Measurements from ENCODE around the gene LZTR1.

Gene LZTR1

DNA sequence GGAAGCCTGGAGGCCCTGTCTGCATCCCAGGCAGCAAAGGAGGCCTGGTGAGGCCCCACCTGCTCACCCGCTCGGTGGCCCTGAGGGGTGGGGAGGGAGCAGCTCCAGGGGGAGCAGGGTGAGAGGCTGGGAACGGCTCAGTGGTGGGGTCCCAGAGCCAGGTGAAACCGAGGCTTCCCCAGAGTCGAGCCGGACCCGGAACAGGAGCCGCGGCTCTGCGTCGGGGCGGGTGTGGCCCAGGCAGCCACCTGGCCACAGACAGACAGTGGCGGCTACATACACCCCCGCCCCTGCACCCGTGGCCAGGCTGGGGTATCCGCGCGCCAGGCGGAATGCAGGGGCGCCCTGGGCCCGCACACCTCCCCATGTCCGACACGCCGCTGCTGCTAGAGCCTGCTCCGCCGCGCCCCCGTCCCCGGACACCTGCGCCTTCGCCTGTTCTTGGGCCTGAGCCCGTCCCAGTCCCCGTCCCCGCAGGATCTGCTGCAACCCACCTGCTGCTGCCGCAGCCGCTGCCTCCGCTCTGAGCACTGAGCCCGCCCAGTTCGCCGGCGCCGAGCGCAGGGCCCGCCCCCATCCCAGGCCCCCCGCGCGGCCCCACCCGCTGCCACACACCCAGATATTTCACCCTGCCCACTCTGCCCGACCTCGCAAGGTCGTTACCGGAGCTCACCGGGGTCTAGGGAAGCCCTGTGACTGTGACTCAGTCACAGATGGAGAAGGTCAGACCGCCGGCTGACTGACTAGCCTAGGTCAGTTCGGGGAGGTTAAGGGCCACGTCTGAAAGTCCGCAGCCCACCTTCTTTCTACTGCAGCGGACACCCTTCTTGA, 50.2 kb downstream of the LZTR1 start, which contains the start of gene SLC7A4:
TSS of gene SLC7A4 (minus strand) at position 525 of the 831 bp plus-strand sequence. CDS start 749 bp downstream, outside the sequence.
- Histone ChIP-seq H3K18ac (ENCODE audit: low read length) (peak within 1 kb of the TSS; percentile 62), H2BK5ac (ENCODE audit: low read depth, low read length, poor library complexity) (peak within 1 kb of the TSS; percentile 80), H4K91ac (ENCODE audit: low read depth, low read length) (peak within 1 kb of the TSS; percentile 80), H3K9me3 (ENCODE audit: insufficient read depth, low read depth, low read length) (no peaks in the 10 kb centered on the region), H3K4me2 (ENCODE audit: low read length) (peak within 1 kb of the TSS; percentile 83), H3K79me1 (ENCODE audit: low read length) (peaks cover 20% of the 10 kb centered on the region), H3K4me3 (ENCODE audit: low read depth, low read length) (peak within 1 kb of the TSS; percentile 52), H3K23ac (ENCODE audit: low read length) (no peak within 1 kb of the TSS), H4K8ac (ENCODE audit: low read depth, low read length) (peak within 1 kb of the TSS; percentile 52), H2BK120ac (ENCODE audit: insufficient read depth, low read length, poor library complexity) (peak within 1 kb of the TSS; percentile 85), H3K4ac (ENCODE audit: low read depth, low read length) (peak within 1 kb of the TSS; percentile 53), H2AK5ac (ENCODE audit: low read length) (peak within 1 kb of the TSS; percentile 80), H4K12ac (ENCODE audit: low read depth, low read length) (no peak within 1 kb of the TSS), H3K79me2 (ENCODE audit: control insufficient read depth, insufficient read depth, low read length, poor library complexity) (peaks cover 2% of the 10 kb centered on the region), H3K27me3 (ENCODE audit: insufficient read depth, low read length) (no peaks in the 10 kb centered on the region), H3K36me3 (ENCODE audit: control insufficient read depth in 1 of 2, insufficient read depth in 2 of 2, low read length in 2 of 2) (no peaks in the 10 kb centered on the region), H2AFZ (ENCODE audit: insufficient read depth, low read length, poor library complexity) (peak within 1 kb of the TSS; percentile 32), H3K27ac (ENCODE audit: low read depth, low read length) (peak within 1 kb of the TSS; percentile 84), H3K9ac (ENCODE audit: low read length) (no peak within 1 kb of the TSS), H2BK12ac (ENCODE audit: low read length) (peak within 1 kb of the TSS; percentile 78), H3K14ac (ENCODE audit: low read length) (peak within 1 kb of the TSS; percentile 82), H3K4me1 (ENCODE audit: control insufficient read depth in 1 of 2, insufficient read depth in 2 of 2, low read length in 2 of 2) (peaks cover 37 to 40% of the 10 kb centered on the region in 2 experiments)
- no CpG with 5 or more reads among the region's 59 CpGs for WGBS (ENCODE audit: extremely low coverage, insufficient coverage, insufficient read length)
- DNase-seq: peak in 1 of 2 donors; percentile 18

DNA sequence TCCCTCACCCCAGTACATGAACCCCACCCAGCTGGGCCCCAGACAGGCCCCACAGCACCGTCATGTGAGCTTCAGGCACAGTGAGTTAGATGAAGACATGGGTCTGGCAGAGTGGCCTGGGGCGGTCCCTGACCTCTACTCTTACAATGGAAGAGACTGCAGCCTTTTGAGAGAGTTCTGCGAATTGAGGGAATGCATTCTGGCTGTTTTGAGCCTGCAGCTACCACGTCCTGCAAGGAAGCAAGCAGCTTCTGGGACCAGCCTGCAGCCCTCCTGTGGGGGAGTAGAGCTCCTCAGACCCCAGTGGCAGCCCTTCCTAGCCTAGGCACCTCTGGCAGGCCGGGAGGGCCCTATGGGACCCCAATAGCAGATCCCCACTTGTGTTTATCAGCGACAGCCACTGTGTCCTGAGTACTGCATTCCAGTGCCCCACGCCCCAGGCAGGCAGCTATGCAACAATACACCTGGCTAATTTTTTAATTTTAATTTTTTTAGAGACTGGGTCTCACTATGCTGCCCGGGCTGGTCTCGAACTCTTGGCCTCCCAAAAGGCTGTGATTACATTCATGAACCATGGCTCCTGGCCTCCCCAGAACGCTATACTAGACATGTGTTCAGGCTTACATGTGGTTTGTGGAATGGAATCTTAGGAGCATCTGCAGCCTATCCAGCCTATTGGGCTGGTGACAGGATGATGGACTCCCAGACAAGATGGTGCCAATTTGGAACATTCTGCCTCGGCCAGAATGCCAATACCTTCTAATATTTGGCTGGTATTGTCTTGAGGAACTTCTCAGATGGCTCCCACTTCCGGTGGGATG, 51.0 kb downstream of the LZTR1 start:
- H3K79me1 ChIP-seq (ENCODE audit: low read length): peaks cover 21% of the 10 kb centered on the region
- peak overlapping the region; percentile 53 for H3K4ac ChIP-seq (ENCODE audit: low read depth, low read length)
- peak overlapping the region; percentile 52 for H4K8ac ChIP-seq (ENCODE audit: low read depth, low read length)
- H2BK120ac ChIP-seq (ENCODE audit: insufficient read depth, low read length, poor library complexity): peak overlapping the region; percentile 85
- H3K9ac ChIP-seq (ENCODE audit: low read length): no peak overlapping the region
- peak overlapping the region; percentile 82 for H3K14ac ChIP-seq (ENCODE audit: low read length)
- peak overlapping the region; percentile 83 for H3K4me2 ChIP-seq (ENCODE audit: low read length)
- no peaks in the 10 kb centered on the region for H3K9me3 ChIP-seq (ENCODE audit: insufficient read depth, low read depth, low read length)
- H2AFZ ChIP-seq (ENCODE audit: insufficient read depth, low read length, poor library complexity): peak overlapping the region; percentile 32
- peak overlapping the region; percentile 80 for H4K91ac ChIP-seq (ENCODE audit: low read depth, low read length)
- no peak overlapping the region for H3K23ac ChIP-seq (ENCODE audit: low read length)
- peak overlapping the region; percentile 62 for H3K18ac ChIP-seq (ENCODE audit: low read length)
- H2AK5ac ChIP-seq (ENCODE audit: low read length): peak overlapping the region; percentile 80
- peak overlapping the region; percentile 80 for H2BK5ac ChIP-seq (ENCODE audit: low read depth, low read length, poor library complexity)
- peak overlapping the region; percentile 52 for H3K4me3 ChIP-seq (ENCODE audit: low read depth, low read length)
- H2BK12ac ChIP-seq (ENCODE audit: low read length): peak overlapping the region; percentile 78
- no CpG with 5 or more reads among the region's 12 CpGs for WGBS (ENCODE audit: extremely low coverage, insufficient coverage, insufficient read length)
- H3K4me1 ChIP-seq (ENCODE audit: control insufficient read depth in 1 of 2, insufficient read depth in 2 of 2, low read length in 2 of 2): peaks cover 37 to 39% of the 10 kb centered on the region in 2 experiments
- H4K12ac ChIP-seq (ENCODE audit: low read depth, low read length): no peak overlapping the region
- H3K36me3 ChIP-seq (ENCODE audit: control insufficient read depth in 1 of 2, insufficient read depth in 2 of 2, low read length in 2 of 2): no peaks in the 10 kb centered on the region
- H3K27me3 ChIP-seq (ENCODE audit: insufficient read depth, low read length): no peaks in the 10 kb centered on the region
- peaks cover 2% of the 10 kb centered on the region for H3K79me2 ChIP-seq (ENCODE audit: control insufficient read depth, insufficient read depth, low read length, poor library complexity)
- DNase-seq: peak; percentile 74 to 77
- H3K27ac ChIP-seq (ENCODE audit: low read depth, low read length): peak overlapping the region; percentile 84

DNA sequence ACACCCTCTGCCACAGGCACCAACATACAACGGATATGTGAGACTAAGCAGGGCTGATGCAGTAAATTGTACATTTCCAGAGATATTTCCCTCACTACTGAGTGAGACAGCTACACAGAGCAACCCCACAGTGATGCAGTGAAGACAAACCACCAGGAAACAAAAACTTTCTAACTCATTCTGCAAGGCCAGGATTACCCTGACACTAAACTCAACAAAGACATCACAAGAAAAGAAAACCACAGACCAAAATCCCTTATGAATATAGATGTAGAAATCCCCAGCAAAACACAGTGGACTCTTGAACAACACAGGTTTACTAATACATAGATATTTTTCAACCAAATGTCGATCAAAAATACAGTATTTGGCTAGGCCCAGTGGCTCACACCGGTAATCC, 51.8 kb downstream of the LZTR1 start:
- Histone ChIP-seq H3K4me1 (ENCODE audit: control insufficient read depth in 1 of 2, insufficient read depth in 2 of 2, low read length in 2 of 2) (peaks cover 41 to 42% of the 10 kb centered on the region in 2 experiments), H3K27ac (ENCODE audit: low read depth, low read length) (no peak overlapping the region), H3K9ac (ENCODE audit: low read length) (no peak overlapping the region), H3K36me3 (ENCODE audit: control insufficient read depth in 1 of 2, insufficient read depth in 2 of 2, low read length in 2 of 2) (no peaks in the 10 kb centered on the region), H3K4ac (ENCODE audit: low read depth, low read length) (peak overlapping the region; percentile 16), H2AK5ac (ENCODE audit: low read length) (peak overlapping the region; percentile 80), H2AFZ (ENCODE audit: insufficient read depth, low read length, poor library complexity) (no peak overlapping the region), H3K27me3 (ENCODE audit: insufficient read depth, low read length) (no peaks in the 10 kb centered on the region), H4K12ac (ENCODE audit: low read depth, low read length) (no peak overlapping the region), H2BK5ac (ENCODE audit: low read depth, low read length, poor library complexity) (peak overlapping the region; percentile 14), H3K18ac (ENCODE audit: low read length) (peak overlapping the region; percentile 48), H4K8ac (ENCODE audit: low read depth, low read length) (no peak overlapping the region), H2BK120ac (ENCODE audit: insufficient read depth, low read length, poor library complexity) (peak overlapping the region; percentile 70), H2BK12ac (ENCODE audit: low read length) (peak overlapping the region; percentile 78), H3K79me1 (ENCODE audit: low read length) (peaks cover 24% of the 10 kb centered on the region), H4K91ac (ENCODE audit: low read depth, low read length) (peak overlapping the region; percentile 74), H3K4me2 (ENCODE audit: low read length) (no peak overlapping the region), H3K9me3 (ENCODE audit: insufficient read depth, low read depth, low read length) (no peaks in the 10 kb centered on the region), H3K4me3 (ENCODE audit: low read depth, low read length) (no peak overlapping the region), H3K14ac (ENCODE audit: low read length) (peak overlapping the region; percentile 54), H3K79me2 (ENCODE audit: control insufficient read depth, insufficient read depth, low read length, poor library complexity) (peaks cover 2% of the 10 kb centered on the region), H3K23ac (ENCODE audit: low read length) (no peak overlapping the region)
- WGBS (ENCODE audit: extremely low coverage, insufficient coverage, insufficient read length): no CpG with 5 or more reads among the region's 3 CpGs
- no peak for DNase-seq

DNA sequence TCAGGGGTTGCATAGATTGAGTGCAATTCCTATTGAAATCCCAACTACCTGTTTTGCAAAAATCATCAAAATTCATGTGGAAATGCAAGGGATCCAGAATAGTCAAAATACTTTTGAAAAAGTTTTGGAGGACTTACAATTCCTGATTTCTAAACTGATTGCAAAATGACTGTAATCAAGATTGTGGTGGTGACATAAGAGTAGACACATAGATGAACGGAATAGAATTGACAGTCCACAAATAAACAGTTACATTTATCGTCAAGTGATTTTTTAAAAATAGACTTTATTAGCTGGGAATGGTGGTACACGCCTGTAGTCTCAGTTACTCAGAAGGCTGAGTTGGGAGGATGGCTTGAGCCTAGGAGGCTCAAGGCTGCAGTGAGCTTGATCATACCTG, 52.9 kb downstream of the LZTR1 start:
- H3K23ac ChIP-seq (ENCODE audit: low read length): no peak overlapping the region
- H3K18ac ChIP-seq (ENCODE audit: low read length): no peak overlapping the region
- no peak overlapping the region for H3K9ac ChIP-seq (ENCODE audit: low read length)
- peaks cover 27% of the 10 kb centered on the region for H3K79me1 ChIP-seq (ENCODE audit: low read length)
- H3K4me1 ChIP-seq (ENCODE audit: control insufficient read depth in 1 of 2, insufficient read depth in 2 of 2, low read length in 2 of 2): peaks cover 31 to 33% of the 10 kb centered on the region in 2 experiments
- WGBS (ENCODE audit: extremely low coverage, insufficient coverage, insufficient read length): no CpG with 5 or more reads among the region's 3 CpGs
- no peak overlapping the region for H4K91ac ChIP-seq (ENCODE audit: low read depth, low read length)
- no peak overlapping the region for H3K4me2 ChIP-seq (ENCODE audit: low read length)
- no peak overlapping the region for H4K8ac ChIP-seq (ENCODE audit: low read depth, low read length)
- no peak overlapping the region for H2BK120ac ChIP-seq (ENCODE audit: insufficient read depth, low read length, poor library complexity)
- no peak overlapping the region for H2BK12ac ChIP-seq (ENCODE audit: low read length)
- peaks cover 2% of the 10 kb centered on the region for H3K79me2 ChIP-seq (ENCODE audit: control insufficient read depth, insufficient read depth, low read length, poor library complexity)
- H2AFZ ChIP-seq (ENCODE audit: insufficient read depth, low read length, poor library complexity): no peak overlapping the region
- no peaks in the 10 kb centered on the region for H3K27me3 ChIP-seq (ENCODE audit: insufficient read depth, low read length)
- no peak overlapping the region for H3K4ac ChIP-seq (ENCODE audit: low read depth, low read length)
- no peaks in the 10 kb centered on the region for H3K9me3 ChIP-seq (ENCODE audit: insufficient read depth, low read depth, low read length)
- H2BK5ac ChIP-seq (ENCODE audit: low read depth, low read length, poor library complexity): no peak overlapping the region
- no peak overlapping the region for H3K4me3 ChIP-seq (ENCODE audit: low read depth, low read length)
- peak in 1 of 2 donors; percentile 46 for DNase-seq
- H3K36me3 ChIP-seq (ENCODE audit: control insufficient read depth in 1 of 2, insufficient read depth in 2 of 2, low read length in 2 of 2): no peaks in the 10 kb centered on the region
- no peak overlapping the region for H3K14ac ChIP-seq (ENCODE audit: low read length)
- H3K27ac ChIP-seq (ENCODE audit: low read depth, low read length): no peak overlapping the region
- H2AK5ac ChIP-seq (ENCODE audit: low read length): no peak overlapping the region
- H4K12ac ChIP-seq (ENCODE audit: low read depth, low read length): no peak overlapping the region
